ENCODE measurements around the gene PPARGC1A. TPM values are rescaled to one million over a fixed set of nuclear protein-coding genes. Genes with fewer than 3 reads are reported as not detected.

PPARGC1A gene
- total and polyA plus RNA-seq, 2 of the 13 experiments (the other 11 are each of a cell fraction or from before 2014, with no cell fraction given) = 20.7 to 37.3 TPM

DNA sequence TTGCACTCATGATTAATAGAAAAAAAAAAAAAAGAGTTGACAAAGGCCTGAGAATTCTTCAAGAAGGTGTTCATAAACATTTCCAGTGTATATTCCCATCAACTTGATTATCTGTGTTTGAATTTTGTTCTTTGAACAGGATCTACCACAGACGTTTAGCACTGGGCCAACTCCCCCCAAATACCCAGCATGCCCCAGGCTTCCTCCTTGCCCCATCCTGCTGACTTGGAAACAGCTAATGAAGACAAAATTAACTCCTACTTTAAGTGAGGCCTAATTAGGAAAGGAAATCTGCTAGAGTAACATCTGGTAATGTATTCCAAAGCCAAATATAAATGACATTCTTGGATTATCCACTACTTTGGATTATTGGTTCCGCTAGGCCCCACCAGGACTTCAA, 52.5 kb downstream of the PPARGC1A start (continued):
- TF ChIP-seq MAZ (IDR thresholded peaks at IDR 0.05; ENCODE audit: borderline replicate concordance, low read depth, low read length) (no peak), MAZ (CRISPR knock-in tag; IDR thresholded peaks at IDR 0.05; ENCODE audit: low read depth) (no peak), ZC3H13 (CRISPR knock-in tag; IDR thresholded peaks at IDR 0.05) (no peak), NR2F2 (IDR thresholded peaks at IDR 0.05; ENCODE audit: borderline replicate concordance, low read depth) (no peak), ADNP (CRISPR knock-in tag; IDR thresholded peaks at IDR 0.05) (no peak)
- TF ChIP-seq, protein P1, sequence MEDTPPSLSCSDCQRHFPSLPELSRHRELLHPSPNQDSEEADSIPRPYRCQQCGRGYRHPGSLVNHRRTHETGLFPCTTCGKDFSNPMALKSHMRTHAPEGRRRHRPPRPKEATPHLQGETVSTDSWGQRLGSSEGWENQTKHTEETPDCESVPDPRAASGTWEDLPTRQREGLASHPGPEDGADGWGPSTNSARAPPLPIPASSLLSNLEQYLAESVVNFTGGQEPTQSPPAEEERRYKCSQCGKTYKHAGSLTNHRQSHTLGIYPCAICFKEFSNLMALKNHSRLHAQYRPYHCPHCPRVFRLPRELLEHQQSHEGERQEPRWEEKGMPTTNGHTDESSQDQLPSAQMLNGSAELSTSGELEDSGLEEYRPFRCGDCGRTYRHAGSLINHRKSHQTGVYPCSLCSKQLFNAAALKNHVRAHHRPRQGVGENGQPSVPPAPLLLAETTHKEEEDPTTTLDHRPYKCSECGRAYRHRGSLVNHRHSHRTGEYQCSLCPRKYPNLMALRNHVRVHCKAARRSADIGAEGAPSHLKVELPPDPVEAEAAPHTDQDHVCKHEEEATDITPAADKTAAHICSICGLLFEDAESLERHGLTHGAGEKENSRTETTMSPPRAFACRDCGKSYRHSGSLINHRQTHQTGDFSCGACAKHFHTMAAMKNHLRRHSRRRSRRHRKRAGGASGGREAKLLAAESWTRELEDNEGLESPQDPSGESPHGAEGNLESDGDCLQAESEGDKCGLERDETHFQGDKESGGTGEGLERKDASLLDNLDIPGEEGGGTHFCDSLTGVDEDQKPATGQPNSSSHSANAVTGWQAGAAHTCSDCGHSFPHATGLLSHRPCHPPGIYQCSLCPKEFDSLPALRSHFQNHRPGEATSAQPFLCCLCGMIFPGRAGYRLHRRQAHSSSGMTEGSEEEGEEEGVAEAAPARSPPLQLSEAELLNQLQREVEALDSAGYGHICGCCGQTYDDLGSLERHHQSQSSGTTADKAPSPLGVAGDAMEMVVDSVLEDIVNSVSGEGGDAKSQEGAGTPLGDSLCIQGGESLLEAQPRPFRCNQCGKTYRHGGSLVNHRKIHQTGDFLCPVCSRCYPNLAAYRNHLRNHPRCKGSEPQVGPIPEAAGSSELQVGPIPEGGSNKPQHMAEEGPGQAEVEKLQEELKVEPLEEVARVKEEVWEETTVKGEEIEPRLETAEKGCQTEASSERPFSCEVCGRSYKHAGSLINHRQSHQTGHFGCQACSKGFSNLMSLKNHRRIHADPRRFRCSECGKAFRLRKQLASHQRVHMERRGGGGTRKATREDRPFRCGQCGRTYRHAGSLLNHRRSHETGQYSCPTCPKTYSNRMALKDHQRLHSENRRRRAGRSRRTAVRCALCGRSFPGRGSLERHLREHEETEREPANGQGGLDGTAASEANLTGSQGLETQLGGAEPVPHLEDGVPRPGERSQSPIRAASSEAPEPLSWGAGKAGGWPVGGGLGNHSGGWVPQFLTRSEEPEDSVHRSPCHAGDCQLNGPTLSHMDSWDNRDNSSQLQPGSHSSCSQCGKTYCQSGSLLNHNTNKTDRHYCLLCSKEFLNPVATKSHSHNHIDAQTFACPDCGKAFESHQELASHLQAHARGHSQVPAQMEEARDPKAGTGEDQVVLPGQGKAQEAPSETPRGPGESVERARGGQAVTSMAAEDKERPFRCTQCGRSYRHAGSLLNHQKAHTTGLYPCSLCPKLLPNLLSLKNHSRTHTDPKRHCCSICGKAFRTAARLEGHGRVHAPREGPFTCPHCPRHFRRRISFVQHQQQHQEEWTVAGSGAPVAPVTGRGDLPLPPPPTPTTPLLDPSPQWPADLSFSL (CRISPR knock-in tag; IDR thresholded peaks at IDR 0.05) = no peak

DNA sequence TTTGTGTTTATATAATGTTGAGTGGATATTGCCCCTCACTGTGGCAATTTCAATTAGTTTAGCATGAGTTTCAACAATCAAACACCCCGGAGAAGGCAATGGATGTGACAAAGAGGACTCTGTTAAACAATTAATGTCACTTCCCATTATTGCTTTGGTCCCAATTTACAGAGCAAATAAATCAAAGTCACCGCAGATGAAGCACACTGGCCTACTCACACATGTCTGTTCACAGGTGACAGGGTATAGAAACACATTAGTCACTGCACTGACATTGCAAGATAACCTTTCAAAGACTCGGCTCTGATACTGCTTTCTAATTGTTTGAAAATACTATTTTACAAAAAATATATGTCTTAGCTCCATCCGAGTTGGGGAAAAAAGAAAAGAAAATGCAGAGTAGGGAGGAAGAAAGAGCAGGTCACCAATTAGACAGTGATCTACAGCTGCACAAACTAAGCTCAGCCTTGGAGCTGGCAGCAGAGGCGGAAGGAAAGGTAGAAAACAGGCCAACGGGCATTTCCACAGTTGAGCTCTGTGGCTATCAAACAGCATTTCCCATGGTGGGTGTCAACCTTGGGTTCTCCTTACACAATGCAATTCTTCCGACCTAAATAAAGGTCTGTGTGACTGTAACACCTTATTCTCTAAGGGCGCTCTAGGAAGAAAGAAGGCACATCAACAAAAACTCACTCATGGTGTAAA, 53.9 kb downstream of the PPARGC1A start:
- Histone ChIP-seq H3K4me3 (replicated peaks in 1 of 3; ENCODE audit: insufficient read depth in 1 of 3, low read depth in 2 of 3, low read length in 3 of 3) (no peak overlapping the region), H3K9ac (ENCODE audit: insufficient read depth, low read depth, low read length) (no peak overlapping the region), H3K27me3 (ENCODE audit: control insufficient read depth in 1 of 2, insufficient read depth in 2 of 2, low read length in 2 of 2) (no peaks in the 10 kb centered on the region), H4K20me1 (ENCODE audit: insufficient read depth, low read length) (peaks cover 6% of the 10 kb centered on the region; the same call in 1 of the 2 replicates), H3K4me1 (ENCODE audit: insufficient read depth, low read length) (no peaks in the 10 kb centered on the region), H3K27ac (ENCODE audit: extremely low read length, insufficient read depth, low read length) (no peak overlapping the region), H3K36me3 (replicated peaks in 1 of 2; ENCODE audit: control insufficient read depth in 1 of 2, insufficient read depth in 2 of 2, low read length in 2 of 2) (peaks cover 5 to 21% of the 10 kb centered on the region in 2 experiments; a peak in 4 of 5 replicates), H3K9me3 (ENCODE audit: low read length) (no peaks in the 10 kb centered on the region), H2AFZ (ENCODE audit: low read length) (no peak overlapping the region), H3K79me2 (ENCODE audit: insufficient read depth, low read length) (peaks cover 8% of the 10 kb centered on the region), H3K4me2 (ENCODE audit: low read depth, low read length) (no peak overlapping the region)
- no TSS peak for BruUV-seq (replicated peaks)
- 78% methylated on average over 8 of the region's 8 CpGs for WGBS (ENCODE audit: low lambda C conversion rate)
- POLR2A ChIA-PET = no interaction called here
- DNase-seq (ENCODE audit: low spot score) (no peak), ATAC-seq (no peak), FAIRE-seq (no peak)
- in situ Hi-C loops (cut with HindIII; ENCODE audit: extremely low pct_ligation_motif_present, low pct_unique_long_range_greater_than_20kb) = no loop called here
- intact Hi-C loops (cut with micrococcal nuclease; ENCODE audit: unreplicated experiment) = no loop called here
- TF ChIP-seq SRY (CRISPR knock-in tag; IDR thresholded peaks at IDR 0.05) (no peak), TAF15 (IDR thresholded peaks at IDR 0.05; ENCODE audit: low read depth, low read length, poor library complexity, severe bottlenecking) (no peak)
- CTCF ChIA-PET (ENCODE audit: low intra/inter-chr PET ratio, low total read pairs) = no interaction called here

All from HepG2 (cell line).